Inflammatory macrophage (primary cell): ENCODE data around the gene TRDMT1.
"Not testable (repeated sequence)": the region's sequence is repeated elsewhere in the genome, so short reads cannot be mapped to it uniquely, and the experiment has no call there.

Experiments
- DNase-seq, 2 donors: peaks; one replicate each; pipeline ENCODE4 v3.0.0-alpha.2; 2020 to 2022

TRDMT1 gene

DNA sequence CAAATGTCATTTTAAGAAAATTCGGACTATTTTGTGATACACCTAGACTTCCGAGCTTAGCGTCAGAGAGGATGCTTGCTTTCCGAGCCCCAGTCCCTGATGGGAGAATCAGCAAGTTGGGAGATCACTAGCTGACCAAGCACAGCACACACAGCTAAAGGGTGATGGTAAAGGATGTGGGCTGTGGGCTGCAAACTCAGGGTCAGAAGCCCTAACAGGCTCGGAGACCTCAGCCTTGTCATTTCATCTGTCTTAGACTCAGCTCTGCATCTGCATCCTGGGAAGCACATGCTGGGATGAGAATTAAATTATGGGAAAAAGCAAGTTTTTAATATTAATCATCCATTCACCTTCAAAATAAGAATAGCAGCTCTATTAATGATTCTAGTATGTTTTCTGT, 75.1 kb downstream of the TRDMT1 start:
- no peak for DNase-seq

DNA sequence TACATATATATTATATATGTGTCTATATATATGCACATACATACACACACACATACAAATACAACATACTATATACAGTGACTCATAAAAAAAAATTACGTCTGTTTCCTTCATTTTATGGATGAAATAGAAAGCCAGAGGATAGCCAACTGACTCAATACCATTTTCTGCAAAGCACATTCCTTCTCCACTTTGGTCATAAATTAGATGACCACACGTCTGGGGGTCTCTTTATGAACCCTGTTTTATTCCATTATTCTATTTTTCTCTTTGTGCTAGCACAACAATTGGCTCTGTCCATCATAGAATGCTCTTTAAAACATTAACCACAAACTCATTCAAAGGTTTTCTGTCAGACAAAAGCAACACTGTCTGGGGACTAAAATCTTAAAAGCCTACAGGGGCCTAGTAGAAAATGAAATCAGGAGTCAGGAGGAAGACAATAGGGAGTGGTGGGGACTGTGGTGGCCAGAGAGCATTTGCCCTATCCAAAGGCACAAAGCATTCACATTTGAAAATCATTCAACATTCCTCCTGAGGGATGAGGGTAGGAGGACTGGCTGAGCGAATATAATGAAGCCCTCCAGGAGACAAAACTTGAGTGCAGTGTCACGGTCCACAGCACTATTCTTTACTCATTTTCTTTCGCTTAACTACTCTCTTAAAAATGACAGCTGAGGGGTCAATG, 76.1 kb downstream of the TRDMT1 start:
- DNase-seq, result no peak

DNA sequence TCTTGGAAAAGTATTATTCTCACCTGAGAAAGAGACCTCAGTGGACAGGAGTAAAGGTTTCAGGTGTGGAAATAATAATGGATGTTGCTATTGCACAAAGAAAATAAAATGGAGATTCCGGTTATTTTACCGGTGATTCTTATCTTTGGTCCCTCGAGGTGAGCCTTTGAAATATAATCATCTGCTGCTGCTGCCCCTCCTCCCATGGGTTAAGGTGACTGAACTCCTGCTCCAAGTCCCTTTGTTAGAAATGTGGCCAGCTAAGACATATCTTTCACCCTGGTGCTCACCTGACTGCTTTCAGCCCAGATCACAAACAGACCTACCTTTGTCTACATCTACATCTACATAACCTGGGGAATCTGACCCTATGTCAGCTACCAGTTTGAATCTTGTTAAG, 77.5 kb downstream of the TRDMT1 start:
- DNase-seq, result no peak

DNA sequence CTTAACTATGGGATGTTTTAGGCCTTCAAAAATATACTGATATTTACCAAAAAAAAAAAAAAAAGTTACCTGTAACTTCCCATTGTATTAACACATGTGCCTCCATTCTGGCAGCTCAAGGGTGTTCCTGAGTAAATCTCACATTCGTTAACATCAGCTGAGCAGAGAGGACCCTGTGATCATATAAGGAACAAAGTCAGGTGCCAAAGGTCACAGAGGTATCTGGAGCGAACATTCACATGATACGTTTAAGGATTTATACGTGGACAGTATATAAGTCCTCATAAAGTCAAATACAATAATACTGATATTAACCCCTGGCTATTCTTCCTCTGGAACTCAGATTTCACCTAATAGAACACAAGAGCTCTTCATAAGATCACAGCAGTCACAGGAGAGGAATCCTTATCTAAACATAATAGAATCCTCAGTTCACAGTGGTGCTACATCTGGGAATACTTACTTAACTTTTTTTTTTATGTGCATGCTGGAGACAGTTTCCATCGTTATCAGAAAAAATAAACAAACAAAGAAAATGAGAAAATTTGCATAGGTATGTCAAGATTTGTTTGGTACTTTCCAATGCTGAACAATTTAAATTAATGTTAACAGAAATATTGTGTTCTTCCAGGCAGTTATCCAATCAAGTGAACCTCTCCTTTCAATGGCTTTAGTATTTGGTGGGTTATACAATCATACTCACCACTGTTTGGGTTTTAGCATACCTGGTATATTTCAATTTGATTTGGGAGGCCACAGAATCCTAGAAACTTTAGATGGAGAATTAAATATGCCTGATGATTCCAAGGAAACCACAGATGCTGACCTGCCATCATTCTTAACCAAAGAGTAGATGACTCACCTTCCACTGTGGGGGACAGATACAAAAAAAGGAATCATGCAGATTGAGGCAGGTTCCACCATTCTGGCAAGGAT, 78.5 kb downstream of the TRDMT1 start:
- DNase-seq, result no peak

DNA sequence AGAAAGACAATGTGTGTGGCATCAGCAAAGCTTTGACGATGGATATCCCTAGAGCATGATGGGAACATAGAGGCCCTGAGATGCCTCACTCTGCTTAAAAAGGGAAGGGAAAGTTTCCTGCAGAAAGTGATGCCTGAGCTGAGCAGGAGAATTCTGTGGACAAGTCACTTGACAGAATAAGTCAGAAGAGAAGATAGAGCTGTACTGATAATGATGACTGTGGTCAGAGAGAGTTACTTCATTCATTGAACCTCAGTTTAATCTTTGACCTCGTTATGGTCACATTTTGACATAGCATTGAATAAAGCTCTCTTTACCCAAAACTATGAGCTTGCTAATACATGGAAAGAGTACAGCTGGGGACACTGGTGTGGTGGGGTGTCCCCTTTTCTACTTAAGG, 79.4 kb downstream of the TRDMT1 start:
- no peak for DNase-seq

DNA sequence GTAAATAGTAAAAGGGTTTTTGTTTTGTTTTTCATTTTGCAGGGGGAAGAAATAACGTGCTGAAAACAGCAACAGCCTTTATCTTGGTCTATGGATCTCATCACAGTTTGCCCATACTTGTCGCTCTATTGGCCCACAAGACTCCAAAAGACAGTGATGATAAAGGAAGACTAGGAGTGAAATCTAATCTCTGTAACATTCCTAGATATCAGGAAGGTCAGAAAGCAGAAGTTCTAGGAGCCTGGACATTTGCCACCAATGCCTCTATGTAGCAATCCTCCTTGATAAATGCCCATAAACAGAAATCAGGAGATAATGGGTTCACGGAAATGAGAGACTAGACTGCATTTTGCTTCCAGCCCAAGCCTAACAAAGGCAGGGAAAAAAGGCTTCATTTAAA, 80.8 kb downstream of the TRDMT1 start:
- DNase-seq, result peak; percentile 18 to 24

DNA sequence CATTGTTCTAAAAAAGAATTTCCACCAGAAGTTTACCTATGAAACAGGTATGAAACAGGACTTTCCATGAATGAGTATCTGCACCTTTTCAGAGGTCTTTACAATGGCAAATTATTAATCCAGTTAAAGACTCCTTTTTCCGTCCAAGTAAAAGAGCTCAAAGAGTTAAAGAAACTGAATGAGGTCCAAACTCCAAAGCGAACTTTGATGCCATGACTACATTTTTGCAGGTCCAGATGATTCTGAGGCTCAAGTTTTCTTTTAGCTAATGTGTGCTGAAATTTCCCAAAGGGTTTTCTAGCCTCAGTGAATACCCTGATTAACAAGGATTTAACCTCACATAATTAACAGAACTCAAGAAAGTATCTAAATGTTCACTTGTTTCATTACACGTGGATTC, 81.6 kb downstream of the TRDMT1 start:
- no peak for DNase-seq

DNA sequence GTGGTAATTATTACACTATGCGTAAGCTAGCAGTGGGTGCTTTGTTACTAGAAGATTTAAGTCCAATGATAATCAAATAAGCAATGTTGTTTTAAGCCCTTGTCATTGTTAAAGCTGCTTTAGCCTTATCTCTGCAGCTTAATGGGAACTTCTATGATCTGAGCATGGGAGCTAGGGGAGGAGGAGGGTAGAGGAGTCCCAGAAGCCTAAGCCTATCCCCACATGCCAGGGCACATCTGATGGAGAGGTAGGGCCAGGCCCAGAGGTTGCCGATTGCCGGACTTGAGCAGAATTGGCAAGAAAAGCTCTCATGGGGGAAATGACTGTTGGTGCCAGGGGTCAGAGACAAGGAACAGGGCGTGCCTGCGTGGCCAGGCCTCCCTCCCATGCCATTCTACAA, 85.3 kb downstream of the TRDMT1 start:
- DNase-seq, result no peak

DNA sequence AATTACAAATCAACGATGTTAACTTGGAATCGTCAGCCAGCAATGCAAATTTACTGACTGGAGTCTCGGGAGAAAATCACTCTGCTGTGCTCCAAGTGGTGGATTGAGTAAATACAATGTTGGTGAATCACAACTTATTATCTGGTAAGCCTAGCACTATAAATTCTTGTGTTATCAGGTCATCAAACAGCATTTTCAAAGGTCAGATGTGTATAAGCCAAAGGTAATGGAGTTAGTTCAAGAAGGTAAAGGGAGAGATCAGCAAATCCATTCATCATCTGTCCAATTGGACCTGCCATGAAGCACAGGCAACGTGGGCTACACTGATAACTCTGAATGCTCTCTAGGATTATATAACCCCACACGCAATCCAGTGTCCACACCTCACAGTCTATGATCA, 85.8 kb downstream of the TRDMT1 start:
- no peak for DNase-seq

DNA sequence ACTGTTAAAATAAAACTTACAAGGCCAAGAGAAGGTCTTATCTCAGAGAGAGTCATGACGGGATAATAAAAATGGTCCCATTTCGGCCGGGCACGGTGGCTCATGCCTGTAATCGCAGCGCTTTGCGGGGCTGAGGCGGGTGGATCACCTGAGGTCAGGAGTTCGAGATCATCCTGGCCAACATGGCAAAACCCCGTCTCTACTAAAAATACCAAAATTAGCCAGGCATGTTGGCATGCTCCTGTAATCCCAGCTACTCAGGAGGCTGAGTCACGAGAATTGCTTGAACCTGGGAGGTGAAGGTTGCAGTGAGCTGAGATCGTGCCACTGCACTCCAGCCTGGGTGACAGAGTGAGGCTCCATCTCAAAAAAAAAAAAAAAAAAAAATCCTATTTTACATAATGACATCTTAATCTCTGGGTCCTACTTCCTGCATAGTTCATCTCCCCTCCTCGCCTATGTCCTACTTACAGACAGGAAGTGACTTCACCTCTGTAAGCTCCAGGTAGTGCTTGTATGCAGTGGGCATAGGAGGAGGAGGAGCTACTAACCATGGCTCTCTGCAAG, 86.5 kb downstream of the TRDMT1 start:
- DNase-seq, result not testable (repeated sequence)

DNA sequence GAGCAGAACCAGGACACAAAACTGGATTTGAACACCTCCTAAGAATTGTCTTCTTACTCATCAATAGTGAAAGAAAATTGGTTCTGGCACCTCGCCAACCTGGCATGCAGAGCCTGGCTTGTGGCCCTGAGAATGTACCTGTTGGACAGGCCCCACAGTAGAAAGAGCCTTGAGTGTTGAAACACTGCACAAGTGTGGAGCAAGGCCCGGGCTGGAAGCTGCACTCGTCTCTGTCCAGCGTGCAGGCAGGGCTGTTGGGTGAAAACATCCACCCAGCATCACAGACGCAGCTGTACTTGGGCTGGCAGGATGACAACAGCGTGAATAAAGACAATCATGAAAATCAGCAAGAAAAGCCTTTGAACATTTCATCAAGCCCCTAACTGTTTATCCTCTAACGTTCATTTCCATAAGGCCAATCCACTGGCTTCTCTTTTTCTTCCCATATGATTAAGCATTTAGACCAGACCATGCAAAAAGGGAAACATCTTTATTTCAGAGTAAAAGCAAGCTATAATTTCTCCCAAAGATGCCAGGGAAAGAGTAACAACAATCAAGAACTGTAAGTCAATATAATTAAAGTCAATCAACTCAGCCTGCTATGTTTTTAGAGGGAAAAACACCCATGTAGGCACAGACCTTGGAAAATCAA, 87.5 kb downstream of the TRDMT1 start:
- DNase-seq, result no peak

DNA sequence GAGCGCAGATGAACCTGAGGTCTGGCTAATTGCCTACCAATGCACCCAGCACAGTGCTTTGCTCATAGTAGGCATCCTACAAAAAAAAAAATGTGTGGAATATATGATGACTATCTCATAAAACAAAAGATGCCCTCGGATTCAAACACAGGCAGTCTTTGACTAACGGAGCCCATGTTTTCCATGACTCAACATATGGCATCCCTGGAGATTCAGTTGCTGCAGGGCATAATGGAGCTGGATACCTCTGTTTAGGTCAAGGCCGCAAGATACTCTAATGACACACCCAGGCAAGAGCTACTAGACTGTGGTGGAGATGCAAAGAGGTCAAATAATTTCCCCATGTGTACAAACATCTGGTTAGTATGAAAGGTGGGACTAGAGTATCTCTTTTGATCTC, 88.1 kb downstream of the TRDMT1 start:
- no peak for DNase-seq

DNA sequence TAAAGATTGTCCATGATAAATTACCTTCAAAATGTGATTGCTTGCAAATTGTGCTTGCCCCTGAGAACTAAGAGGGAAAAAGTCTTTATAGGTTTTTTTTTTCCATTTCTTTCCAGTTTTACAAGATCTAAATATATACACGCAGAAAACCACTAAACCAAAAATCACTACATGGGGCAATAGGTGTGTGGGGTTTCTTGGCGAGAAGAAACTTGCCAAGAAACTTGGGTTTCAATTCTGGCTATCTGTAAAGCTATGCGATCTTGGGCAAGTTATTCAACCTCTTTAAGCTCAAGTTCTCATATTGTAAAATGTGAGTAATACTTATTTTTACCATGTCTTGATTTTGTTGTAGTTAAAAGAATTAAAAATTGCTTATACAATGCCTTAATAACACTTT, 88.9 kb downstream of the TRDMT1 start:
- no peak for DNase-seq

DNA sequence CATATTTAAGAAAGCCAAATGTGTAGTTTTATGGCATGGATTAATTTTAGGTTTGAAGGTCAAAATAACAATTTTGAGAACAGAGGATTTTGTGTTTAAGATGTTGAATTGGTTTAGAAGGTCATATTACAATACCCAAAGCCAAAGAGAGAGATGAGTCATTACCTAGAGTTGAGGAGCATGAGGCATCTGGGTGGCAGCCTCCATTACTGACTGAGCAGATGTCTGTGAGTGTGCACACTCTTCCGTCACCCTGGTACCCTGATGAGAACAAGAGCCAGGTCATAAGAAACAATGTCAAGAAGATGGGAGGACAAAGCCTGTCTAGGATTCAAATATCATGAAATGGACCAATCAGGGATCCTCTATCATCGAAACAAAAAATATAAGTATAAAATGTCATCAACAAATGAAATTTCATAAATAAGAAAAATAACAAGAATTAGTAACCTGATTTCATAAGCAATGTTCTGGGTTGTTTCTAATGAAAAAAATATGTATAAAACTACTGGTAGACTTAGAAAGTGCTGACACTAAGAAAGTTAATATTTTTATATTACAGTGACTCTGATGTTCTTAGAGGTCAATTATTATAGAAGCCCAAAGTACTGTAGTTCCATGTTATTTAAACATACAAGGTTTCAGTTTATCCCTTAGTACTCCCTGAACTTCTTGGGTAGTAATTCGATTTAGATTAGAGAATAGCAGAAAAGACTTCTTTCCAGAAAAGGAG, 91.8 kb downstream of the TRDMT1 start:
- no peak for DNase-seq

DNA sequence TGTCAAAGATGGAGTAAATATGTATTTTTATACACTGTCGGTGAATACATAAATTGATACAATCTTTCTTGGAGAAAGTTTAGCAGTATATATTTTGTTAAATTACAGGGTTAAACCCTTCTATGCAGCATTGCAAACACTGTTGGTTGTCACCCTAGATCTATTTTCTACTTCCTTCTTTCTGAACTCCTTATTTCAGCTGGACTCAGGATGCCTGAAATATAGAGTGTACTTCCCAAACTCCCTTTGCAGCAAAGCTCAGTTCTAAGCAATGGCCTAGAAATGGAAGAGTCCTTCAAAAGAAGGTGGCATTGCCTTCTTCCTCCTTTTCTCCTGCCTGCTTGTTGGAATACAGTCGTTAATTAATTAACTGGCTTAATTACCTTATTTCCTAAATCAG, 92.4 kb downstream of the TRDMT1 start:
- DNase-seq, result peak; percentile 23 to 44

DNA sequence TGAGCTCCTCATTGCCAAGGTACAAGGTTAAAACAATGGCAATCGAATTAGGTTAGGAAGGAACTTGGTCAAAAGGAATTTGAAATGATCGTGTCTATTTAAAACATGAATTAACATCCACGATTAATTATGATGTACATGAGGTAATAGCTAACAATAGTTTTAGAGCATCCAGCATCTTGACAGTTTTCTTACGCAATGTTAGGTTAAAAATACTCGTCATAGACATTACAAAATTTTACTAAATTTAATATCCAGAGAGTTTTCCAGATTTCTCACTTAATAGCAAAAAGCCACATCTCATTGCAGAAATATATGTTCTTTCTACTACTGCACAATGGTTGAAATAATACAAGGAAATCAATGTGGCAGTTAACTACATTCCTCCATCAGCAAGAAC, 94.5 kb downstream of the TRDMT1 start:
- no peak for DNase-seq

DNA sequence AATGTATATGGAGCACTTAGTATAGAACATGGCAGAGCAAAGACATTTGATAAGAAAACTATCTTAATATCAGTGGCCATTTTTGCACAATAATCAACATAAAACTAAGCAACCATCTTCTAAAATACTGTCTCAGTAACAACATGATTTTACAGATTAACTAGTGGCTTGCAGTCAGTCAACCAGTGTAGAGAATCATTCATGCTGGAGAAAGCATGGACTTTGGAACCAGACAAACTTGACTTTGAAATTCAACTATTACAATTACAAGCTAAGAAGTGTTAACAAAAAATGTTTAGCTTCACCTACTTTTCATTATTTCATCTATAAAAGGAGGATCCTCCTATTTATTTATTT, 99.6 kb downstream of the TRDMT1 start:
- no peak for DNase-seq

DNA sequence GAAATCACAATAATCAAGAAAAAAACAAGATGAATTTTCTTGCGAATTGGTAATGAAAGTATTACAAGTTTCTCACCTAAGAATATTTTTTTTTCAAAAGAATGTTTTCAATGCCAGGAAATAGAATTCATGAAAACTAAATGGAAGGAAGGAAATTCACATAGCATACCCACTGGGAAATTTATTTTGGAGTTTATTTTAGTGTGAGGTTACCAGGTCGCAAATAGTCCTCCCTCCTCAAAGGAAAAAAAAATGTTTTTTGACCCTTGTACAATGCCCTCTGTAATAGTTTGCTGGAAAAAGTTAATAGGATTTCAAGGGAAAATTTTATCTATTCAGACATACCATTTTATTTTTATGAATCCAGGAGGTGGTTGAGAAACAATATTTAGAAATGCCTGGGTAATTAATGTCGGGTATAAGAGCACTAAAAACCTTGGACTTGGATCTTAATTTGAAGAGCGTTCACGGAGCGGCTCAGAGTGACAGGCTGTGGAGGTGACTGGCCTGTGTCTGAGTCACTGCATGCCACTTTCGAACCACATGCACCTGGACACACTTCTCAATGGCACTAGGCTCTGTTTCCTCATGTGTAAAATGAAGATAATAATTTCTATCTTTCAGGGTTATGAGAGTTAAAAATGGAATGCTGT, 100.1 kb downstream of the TRDMT1 start:
- DNase-seq, result no peak

DNA sequence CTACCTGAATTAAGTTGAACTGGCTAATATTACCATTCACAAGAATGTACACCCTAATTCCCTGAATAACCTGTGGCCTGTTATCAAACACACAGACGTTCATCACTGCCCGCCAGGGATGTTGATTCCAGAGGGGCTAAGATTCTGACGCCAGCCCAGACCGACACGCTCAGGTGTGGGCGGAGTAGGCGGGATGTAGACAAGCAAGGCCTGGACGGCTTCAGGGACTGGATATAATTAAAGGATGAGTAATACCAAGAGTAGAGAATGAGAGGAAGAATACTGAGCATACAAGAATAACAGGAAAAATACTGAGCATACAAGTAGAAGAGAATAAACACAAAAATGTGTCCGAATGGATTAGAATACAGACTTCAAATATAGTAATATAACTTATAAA, 100.9 kb downstream of the TRDMT1 start:
- no peak for DNase-seq

DNA sequence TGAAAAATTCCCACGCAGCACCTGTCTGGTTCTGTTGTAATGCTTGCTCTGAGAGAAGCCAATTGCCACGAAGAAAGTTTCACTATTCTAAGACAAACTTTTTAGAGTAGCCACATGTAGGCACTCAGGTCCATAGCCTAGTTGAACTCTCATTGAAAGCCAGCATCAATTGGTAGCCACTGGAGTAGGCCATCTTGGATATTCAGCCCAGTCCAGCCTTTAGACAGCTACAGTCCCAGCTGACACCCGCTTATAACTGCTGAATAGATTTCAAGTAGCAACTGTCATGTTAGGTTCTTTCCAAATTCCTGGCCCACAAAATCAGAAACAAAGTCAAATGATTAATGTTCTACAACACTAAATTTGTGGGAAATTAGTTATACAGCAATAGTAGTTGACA, 103.5 kb downstream of the TRDMT1 start:
- no peak for DNase-seq
